Astrocyte (in vitro differentiated cells and primary cell): ENCODE data around the gene PLS1. TPM values are rescaled to one million over a fixed set of nuclear protein-coding genes. Genes with fewer than 3 reads are reported as not detected.

ENCODE experiments used
- DNase-seq: peaks from one replicate; pipeline ENCODE4 v3.0.0-alpha.2; 2010; ENCODE audit warnings: low read depth
- FAIRE-seq: peaks from 2 replicates; lab custom pipeline; 2011; peaks lifted over from hg19 to GRCh38; lab: Jason Lieb, UNC
- H2AFZ ChIP-seq: 2 replicates; pipeline ENCODE4 v1.6.0; 2012; ENCODE audit warnings: low read depth, low read length, inconsistent platforms
- H3K27ac ChIP-seq: 2 replicates; pipeline ENCODE4 v1.5.1; 2011; ENCODE audit warnings: low read depth, low read length, inconsistent platforms
- H3K27me3 ChIP-seq: 2 replicates; pipeline ENCODE4 v1.6.0; 2011; ENCODE audit warnings: low read length, inconsistent platforms; ENCODE audit not compliant: insufficient read depth
- H3K36me3 ChIP-seq: 2 replicates; pipeline ENCODE4 v1.5.1; 2011; ENCODE audit warnings: low read length, inconsistent platforms; ENCODE audit not compliant: insufficient read depth
- H3K4me1 ChIP-seq: 2 replicates; pipeline ENCODE4 v1.5.1; 2011; ENCODE audit warnings: low read length, inconsistent platforms; ENCODE audit not compliant: insufficient read depth
- H3K4me2 ChIP-seq: 2 replicates; pipeline ENCODE4 v1.6.0; 2012; ENCODE audit warnings: low read length, inconsistent platforms
- H3K4me3 ChIP-seq: 2 replicates; pipeline ENCODE4 v1.5.1; 2011; ENCODE audit warnings: low read depth, mild to moderate bottlenecking, low read length, inconsistent platforms; ENCODE audit not compliant: insufficient read depth
- H3K79me2 ChIP-seq: 2 replicates; pipeline ENCODE4 v1.6.0; 2012; ENCODE audit warnings: mild to moderate bottlenecking, low read length, inconsistent platforms; ENCODE audit not compliant: insufficient read depth
- H3K9ac ChIP-seq: 2 replicates; pipeline ENCODE4 v1.6.0; 2012; ENCODE audit warnings: mild to moderate bottlenecking, low read length, inconsistent platforms
- H3K9me3 ChIP-seq: 2 replicates; pipeline ENCODE4 v1.5.1; 2012; ENCODE audit warnings: low read depth, mild to moderate bottlenecking, low read length, inconsistent platforms; ENCODE audit not compliant: insufficient read depth
- H4K20me1 ChIP-seq: 2 replicates; pipeline ENCODE4 v1.6.0; 2012; ENCODE audit warnings: low read length, inconsistent platforms; ENCODE audit not compliant: insufficient read depth
- H3K27ac Mint-ChIP-seq: one replicate; pipeline ENCODE4 v1.8.0; 2021; ENCODE audit warnings: mild to moderate bottlenecking, mixed read lengths; ENCODE audit not compliant: unreplicated experiment
- H3K27me3 Mint-ChIP-seq: one replicate; pipeline ENCODE4 v1.8.0; 2021; ENCODE audit warnings: low read depth, mixed read lengths; ENCODE audit not compliant: unreplicated experiment
- H3K36me3 Mint-ChIP-seq: one replicate; pipeline ENCODE4 v1.8.0; 2021; ENCODE audit warnings: low read depth, mixed read lengths; ENCODE audit not compliant: unreplicated experiment
- H3K4me1 Mint-ChIP-seq: one replicate; pipeline ENCODE4 v1.8.0; 2021; ENCODE audit warnings: low read depth, mixed read lengths; ENCODE audit not compliant: unreplicated experiment
- H3K4me3 Mint-ChIP-seq: one replicate; pipeline ENCODE4 v1.8.0; 2021; ENCODE audit warnings: mild to moderate bottlenecking, moderate library complexity, mixed read lengths; ENCODE audit not compliant: unreplicated experiment
- H3K9me3 Mint-ChIP-seq: one replicate; pipeline ENCODE4 v1.8.0; 2021; ENCODE audit warnings: mild to moderate bottlenecking, mixed read lengths; ENCODE audit not compliant: unreplicated experiment
- EZH2 ChIP-seq: IDR thresholded peaks from 2 replicates; pipeline ENCODE4 v1.6.1; 2012; ENCODE audit warnings: mild to moderate bottlenecking, low read length, inconsistent platforms; ENCODE audit not compliant: insufficient read depth
- total RNA-seq: library from RNA; stranded (reverse); gene quantifications from 2 replicates; pipeline ENCODE4 v1.2.1, GENCODE V29; 2021
- TF ChIP-seq, protein P1 (sequence below): IDR thresholded peaks from 2 replicates; pipeline ENCODE4 v1.5.1; 2011; ENCODE audit warnings: low read depth, mild to moderate bottlenecking, inconsistent platforms, low read length, moderate library complexity; ENCODE audit not compliant: insufficient read depth

The PLS1 gene
- total RNA-seq, 1 donor from 2014 or later = 7.8 TPM

- Histone ChIP-seq H3K4me3 (no peak overlapping the region), H4K20me1 (no peaks in the 10 kb centered on the region), H3K9me3 (no peaks in the 10 kb centered on the region), H3K4me1 (no peaks in the 10 kb centered on the region), H3K27me3 (no peaks in the 10 kb centered on the region), H3K9ac (no peak overlapping the region), H3K79me2 (no peaks in the 10 kb centered on the region), H2AFZ (no peak overlapping the region), H3K36me3 (no peaks in the 10 kb centered on the region), H3K4me2 (no peak overlapping the region), H3K27ac (no peak overlapping the region)
- FAIRE-seq (no peak), DNase-seq (no peak)
- TF ChIP-seq, protein P1, sequence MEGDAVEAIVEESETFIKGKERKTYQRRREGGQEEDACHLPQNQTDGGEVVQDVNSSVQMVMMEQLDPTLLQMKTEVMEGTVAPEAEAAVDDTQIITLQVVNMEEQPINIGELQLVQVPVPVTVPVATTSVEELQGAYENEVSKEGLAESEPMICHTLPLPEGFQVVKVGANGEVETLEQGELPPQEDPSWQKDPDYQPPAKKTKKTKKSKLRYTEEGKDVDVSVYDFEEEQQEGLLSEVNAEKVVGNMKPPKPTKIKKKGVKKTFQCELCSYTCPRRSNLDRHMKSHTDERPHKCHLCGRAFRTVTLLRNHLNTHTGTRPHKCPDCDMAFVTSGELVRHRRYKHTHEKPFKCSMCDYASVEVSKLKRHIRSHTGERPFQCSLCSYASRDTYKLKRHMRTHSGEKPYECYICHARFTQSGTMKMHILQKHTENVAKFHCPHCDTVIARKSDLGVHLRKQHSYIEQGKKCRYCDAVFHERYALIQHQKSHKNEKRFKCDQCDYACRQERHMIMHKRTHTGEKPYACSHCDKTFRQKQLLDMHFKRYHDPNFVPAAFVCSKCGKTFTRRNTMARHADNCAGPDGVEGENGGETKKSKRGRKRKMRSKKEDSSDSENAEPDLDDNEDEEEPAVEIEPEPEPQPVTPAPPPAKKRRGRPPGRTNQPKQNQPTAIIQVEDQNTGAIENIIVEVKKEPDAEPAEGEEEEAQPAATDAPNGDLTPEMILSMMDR = no peak
- no peaks in the 10 kb centered on the region for H3K36me3 Mint-ChIP-seq
- peaks cover 5% of the 10 kb centered on the region for H3K4me1 Mint-ChIP-seq
- H3K27me3 Mint-ChIP-seq = no peaks in the 10 kb centered on the region
- no peak overlapping the region for H3K27ac Mint-ChIP-seq
- no peak overlapping the region for H3K4me3 Mint-ChIP-seq
- H3K9me3 Mint-ChIP-seq = no peaks in the 10 kb centered on the region
Observed at GRCh38 chr3:142611206-142611605, 15.0 kb downstream of the PLS1 start.

DNA sequence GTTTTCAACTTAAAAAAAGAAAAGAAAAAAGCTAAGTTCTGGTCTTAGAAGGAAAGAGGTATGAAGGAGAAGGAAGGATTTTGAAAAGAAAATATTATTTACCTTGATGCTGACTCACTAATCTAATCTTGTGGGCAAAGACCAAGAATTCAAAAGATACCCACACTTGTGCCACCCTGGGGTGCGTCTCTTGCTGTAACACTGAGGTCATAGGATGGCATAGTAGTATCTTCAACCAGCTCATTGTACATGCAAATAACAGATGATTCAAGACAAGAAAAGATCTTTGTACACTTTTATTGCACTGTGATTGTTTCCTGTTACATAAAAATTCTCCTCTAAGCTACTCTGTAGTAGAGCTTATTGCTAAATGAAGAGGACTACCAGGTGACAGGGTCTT is 17.3 kb downstream of the PLS1 start:
- H3K36me3 Mint-ChIP-seq = no peaks in the 10 kb centered on the region
- no peak overlapping the region for H3K9ac ChIP-seq
- no peak overlapping the region for H3K4me3 ChIP-seq
- no peak overlapping the region for H3K27ac Mint-ChIP-seq
- H3K27ac ChIP-seq = no peak overlapping the region
- no peak overlapping the region for H2AFZ ChIP-seq
- H3K4me2 ChIP-seq = no peak overlapping the region
- DNase-seq (no peak), FAIRE-seq (no peak)
- no peaks in the 10 kb centered on the region for H3K36me3 ChIP-seq
- no peaks in the 10 kb centered on the region for H3K27me3 ChIP-seq
- H3K79me2 ChIP-seq = no peaks in the 10 kb centered on the region
- peaks cover 5% of the 10 kb centered on the region for H3K4me1 Mint-ChIP-seq
- TF ChIP-seq, protein P1 = no peak
- TF ChIP-seq EZH2 = no peak
- H3K4me3 Mint-ChIP-seq = no peak overlapping the region
- no peaks in the 10 kb centered on the region for H3K27me3 Mint-ChIP-seq
- no peaks in the 10 kb centered on the region for H4K20me1 ChIP-seq
- H3K9me3 ChIP-seq = no peaks in the 10 kb centered on the region
- no peaks in the 10 kb centered on the region for H3K4me1 ChIP-seq
- no peaks in the 10 kb centered on the region for H3K9me3 Mint-ChIP-seq

GRCh38 chr3:142614059-142614626 is 17.9 kb downstream of the PLS1 start:
- TF ChIP-seq, protein P1 = no peak
- TF ChIP-seq EZH2 = no peak
- Mint-ChIP-seq H3K9me3 (no peaks in the 10 kb centered on the region), H3K4me1 (peaks cover 7% of the 10 kb centered on the region), H3K36me3 (no peaks in the 10 kb centered on the region), H3K4me3 (no peak overlapping the region), H3K27ac (no peak overlapping the region), H3K27me3 (no peaks in the 10 kb centered on the region)
- H2AFZ ChIP-seq = no peak overlapping the region
- H4K20me1 ChIP-seq = no peaks in the 10 kb centered on the region
- no peaks in the 10 kb centered on the region for H3K9me3 ChIP-seq
- H3K9ac ChIP-seq = no peak overlapping the region
- no peak overlapping the region for H3K27ac ChIP-seq
- H3K4me3 ChIP-seq = no peak overlapping the region
- H3K4me2 ChIP-seq = no peak overlapping the region
- H3K36me3 ChIP-seq = no peaks in the 10 kb centered on the region
- FAIRE-seq (no peak), DNase-seq (no peak)
- H3K79me2 ChIP-seq = no peaks in the 10 kb centered on the region
- H3K4me1 ChIP-seq = peaks cover 4% of the 10 kb centered on the region
- no peaks in the 10 kb centered on the region for H3K27me3 ChIP-seq
